OCI-LY1 (cell line): ENCODE measurements around the gene GRID2.

Experiments used
- CTCF ChIP-seq: fragments of 200-600 bp; sonication (generic), shearing (Covaris generic); IDR thresholded peaks from 2 replicates; pipeline ENCODE4 v1.5.1; 2017; ENCODE audit warnings: mild to moderate bottlenecking, antibody characterized with exemption, low read length, moderate library complexity, mixed read lengths
- EZH2 ChIP-seq: fragments of 200-600 bp; sonication (generic), shearing (Covaris generic); IDR thresholded peaks from 2 replicates; pipeline ENCODE4 v1.8.0; 2017; ENCODE audit warnings: borderline replicate concordance, mixed run types, mild to moderate bottlenecking, antibody characterized with exemption, low read length, moderate library complexity, mixed read lengths

GRCh38 chr4:93660036-93660435 lies 1356.3 kb downstream of the GRID2 start:
- no peak for TF ChIP-seq CTCF
- TF ChIP-seq EZH2 = no peak
